C1 segment of cervical spinal cord (tissue), 14 donors: ENCODE measurements around the gene GAL3ST1.
"Not testable (repeated sequence)": the region's sequence is repeated elsewhere in the genome, so short reads cannot be mapped to it uniquely, and the experiment has no call there.

ENCODE experiments used
- DNase-seq, 14 donors: peaks; one replicate each; lab custom pipeline; 2025; lab: John Stamatoyannopoulos, UW

Gene GAL3ST1

GRCh38 chr22:30574095-30574981 is at the start of gene GAL3ST1:
Gene GAL3ST1, minus strand, starts transcription at chr22:30574665. Its CDS starts 17,273 bp downstream, at chr22:30557392.
- peak in 13 of 14 donors; percentile 6 to 86 (median 66) for DNase-seq

DNA sequence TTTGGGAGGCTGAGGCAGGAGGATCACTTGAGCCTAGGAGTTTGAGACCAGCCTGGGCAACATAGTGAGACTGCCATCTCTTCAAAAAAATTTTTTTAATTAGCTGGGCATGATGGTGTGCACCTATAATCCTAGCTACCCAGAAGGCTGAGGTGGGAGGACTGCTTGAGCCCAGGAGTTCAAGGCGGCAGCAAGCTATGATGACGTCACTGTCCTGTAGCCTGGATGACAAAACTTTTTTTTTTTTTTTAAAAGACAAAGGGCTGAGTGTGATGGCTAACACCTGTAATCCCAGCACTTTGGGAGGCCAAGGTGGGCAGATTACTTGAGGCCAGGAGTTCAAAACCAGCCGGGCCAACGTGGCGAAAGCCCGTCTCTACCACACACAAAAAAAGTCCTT is 45.4 kb upstream of the GAL3ST1 start:
- DNase-seq: not testable (repeated sequence)

- no peak for DNase-seq
Measured at GRCh38 chr22:30617819-30618218, 43.4 kb upstream of the GAL3ST1 start.

DNA sequence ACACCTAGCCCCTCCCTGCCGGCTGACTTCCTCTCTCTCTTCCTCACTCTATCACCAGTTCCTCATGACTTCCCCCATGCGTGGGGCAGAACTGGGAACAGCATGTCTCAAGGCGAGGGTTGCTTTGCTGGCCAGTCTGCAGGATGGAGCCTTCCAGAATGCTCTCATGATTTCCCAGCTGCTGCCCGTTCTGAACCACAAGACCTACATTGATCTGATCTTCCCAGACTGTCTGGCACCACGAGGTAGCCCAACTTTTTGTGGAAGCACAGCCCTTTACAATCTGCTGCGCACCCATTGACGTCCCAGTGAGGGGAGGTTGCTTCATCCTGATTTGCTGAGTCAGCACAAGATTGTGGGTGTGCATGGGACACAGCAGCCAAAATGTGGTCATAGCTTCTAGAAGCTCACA is 41.1 kb upstream of the GAL3ST1 start:
- no peak for DNase-seq

GRCh38 chr22:30614879-30615278 is 40.4 kb upstream of the GAL3ST1 start:
- DNase-seq: no peak

GRCh38 chr22:30614268-30614667 is 39.8 kb upstream of the GAL3ST1 start:
- DNase-seq: no peak

DNA sequence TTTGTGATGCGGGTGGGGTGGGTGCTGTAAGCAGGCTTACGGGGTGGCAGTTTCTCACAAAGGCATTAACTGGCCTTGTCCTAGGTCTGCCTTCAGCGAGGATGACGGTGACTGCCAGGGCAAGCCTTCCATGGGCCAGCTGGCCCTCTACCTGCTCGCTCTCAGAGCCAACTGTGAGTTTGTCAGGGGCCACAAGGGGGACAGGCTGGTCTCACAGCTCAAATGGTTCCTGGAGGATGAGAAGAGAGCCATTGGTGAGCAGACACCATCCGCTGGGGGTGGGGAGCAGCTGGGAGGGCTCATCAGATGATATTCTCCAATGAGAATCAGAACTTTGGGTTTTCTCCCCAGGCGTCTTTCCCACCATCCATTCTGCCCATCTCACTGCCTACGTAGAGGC is 38.3 kb upstream of the GAL3ST1 start:
- DNase-seq: no peak

DNA sequence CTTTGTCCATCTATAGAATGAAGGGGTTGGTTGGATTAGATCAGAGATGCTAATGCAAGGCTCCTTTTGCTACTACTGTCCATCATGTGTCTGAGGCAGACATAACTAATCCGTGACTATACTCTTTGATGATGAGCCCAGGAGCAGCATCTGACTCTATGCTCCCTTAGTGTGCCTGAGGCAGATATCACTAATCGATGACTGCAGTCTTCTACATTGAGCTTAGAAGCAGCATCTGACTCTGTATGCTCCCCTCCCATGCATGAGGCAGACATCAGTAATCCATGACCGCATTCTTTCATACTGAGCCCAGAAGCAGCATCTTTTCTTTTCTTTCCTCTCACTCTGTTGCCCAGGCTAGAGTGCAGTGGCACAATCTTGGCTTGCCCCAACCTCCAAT is 36.7 kb upstream of the GAL3ST1 start:
- DNase-seq: no peak

DNA sequence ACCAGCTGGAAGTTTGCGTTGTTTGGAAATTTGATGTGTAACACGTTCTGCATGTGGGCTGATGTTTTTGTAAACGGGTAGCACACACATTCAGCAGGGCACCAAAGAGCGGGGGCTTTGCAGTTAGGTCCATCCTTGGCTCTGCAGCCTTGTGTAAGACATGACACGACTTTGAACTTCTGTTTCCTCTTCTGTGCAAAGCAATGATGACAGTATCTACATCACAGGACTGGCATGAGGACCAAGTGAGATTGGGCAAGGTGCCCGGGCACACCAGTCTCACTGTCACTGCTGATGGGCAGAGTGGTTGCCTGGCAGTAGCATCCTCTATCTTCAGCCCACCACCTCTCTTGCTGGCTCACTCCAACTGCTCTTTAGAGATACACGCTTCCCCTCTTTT is 35.8 kb upstream of the GAL3ST1 start:
- peak in 2 of 14 donors; percentile 1 to 32 for DNase-seq

- peak in 5 of 14 donors; percentile 9 to 40 (median 11) for DNase-seq
Measured at GRCh38 chr22:30609260-30610185, 35.1 kb upstream of the GAL3ST1 start.

- DNase-seq: no peak
Measured at GRCh38 chr22:30607939-30608338, 33.5 kb upstream of the GAL3ST1 start.

DNA sequence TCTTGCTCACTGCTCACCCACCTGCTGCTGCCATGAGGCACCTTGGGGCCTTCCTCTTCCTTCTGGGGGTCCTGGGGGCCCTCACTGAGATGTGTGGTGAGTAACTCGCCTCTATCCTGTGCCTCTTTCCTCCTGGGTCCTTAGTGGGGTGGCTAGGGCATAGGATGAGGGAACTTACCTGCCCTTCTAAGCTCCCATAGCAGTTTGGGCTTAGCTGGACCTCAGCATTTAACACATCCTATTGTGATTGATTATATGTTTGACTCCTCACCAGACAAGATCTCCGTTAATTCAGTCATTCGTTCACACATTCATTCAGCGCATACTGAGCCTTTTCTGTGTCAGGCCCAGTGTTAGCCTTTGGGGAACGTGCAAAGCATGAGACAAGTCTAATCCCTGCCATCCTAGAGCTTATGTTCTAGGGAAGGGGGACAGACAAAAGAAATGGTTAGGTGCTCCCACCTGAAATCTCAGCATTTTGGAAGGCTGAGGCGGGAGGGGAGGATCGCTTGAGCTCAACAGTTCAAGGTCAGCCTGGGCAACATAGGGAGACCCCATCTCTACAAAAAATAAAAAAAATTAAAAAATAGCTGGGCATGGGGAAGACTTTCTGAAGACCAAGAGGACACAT is 33.0 kb upstream of the GAL3ST1 start:
- DNase-seq: no peak

DNA sequence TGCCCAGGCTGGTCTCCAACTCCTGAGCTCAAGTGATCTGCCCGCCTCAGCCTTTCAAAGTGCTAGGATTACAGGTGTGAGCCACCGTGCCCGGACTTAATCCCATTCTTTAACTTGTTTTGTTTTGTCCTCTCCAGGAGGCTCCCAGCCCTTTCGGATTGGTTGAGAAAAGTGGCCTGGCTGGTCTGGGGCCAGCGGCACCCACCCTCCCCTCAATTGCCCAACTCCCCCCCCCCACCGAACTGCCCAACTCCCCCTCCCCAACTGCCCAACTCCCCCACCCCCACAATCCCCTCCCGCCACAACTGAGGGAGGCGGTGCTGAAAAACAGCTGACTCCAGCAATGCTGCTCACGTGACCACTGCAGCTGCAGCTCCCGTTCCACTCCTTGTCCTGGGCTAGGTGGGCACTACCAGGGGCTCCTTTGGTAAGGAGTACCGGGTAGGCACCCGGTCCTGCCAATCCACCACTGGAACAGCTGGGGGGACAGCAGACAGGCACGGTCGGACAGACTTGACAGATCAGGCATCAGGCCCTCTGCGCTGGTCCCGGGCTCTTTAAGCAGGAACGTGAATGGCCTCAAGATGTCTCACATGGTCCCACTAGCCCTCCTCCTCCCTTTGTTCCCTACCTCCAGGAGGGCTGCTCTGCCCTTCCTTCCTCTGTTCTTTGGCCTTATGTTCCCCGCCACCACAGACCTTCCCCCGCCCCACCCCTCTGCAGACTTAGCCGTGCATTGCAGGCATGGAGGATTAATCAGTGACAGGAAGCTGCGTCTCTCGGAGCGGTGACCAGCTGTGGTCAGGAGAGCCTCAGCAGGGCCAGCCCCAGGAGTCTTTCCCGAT is 32.2 kb upstream of the GAL3ST1 start, which contains the start of gene TCN2:
Gene TCN2 (plus strand): TSS at position 720 of the 845 bp plus-strand sequence. CDS start 158 bp downstream, outside the sequence.
- DNase-seq: peak in 13 of 14 donors; percentile 12 to 78 (median 68)

- peak in 5 of 14 donors; percentile 1 to 31 (median 15) for DNase-seq
Measured at GRCh38 chr22:30605449-30606110, 31.1 kb upstream of the GAL3ST1 start.

- DNase-seq: no peak
Measured at GRCh38 chr22:30604723-30605122, 30.3 kb upstream of the GAL3ST1 start.

DNA sequence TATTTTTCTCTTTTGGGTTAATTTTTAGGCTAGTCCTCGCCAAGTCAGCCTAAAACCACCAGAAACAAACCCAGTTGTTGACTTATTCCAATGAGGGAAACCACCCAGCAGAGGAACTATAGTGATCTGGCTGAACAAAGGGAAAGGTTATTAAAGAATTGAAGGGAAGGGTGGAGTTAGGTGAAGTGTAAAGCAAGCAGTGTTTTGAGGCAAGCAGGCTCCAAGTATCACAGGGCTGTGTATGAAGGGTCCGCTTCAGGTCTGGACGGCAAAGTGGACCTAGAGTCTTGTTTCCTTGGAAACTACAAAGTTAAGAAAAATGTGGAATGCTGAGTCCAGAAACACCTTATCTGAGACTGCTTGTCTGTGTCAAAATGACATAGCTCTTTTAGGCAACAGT is 29.3 kb upstream of the GAL3ST1 start:
- no peak for DNase-seq

GRCh38 chr22:30602049-30602448 is 27.6 kb upstream of the GAL3ST1 start:
- DNase-seq: no peak

DNA sequence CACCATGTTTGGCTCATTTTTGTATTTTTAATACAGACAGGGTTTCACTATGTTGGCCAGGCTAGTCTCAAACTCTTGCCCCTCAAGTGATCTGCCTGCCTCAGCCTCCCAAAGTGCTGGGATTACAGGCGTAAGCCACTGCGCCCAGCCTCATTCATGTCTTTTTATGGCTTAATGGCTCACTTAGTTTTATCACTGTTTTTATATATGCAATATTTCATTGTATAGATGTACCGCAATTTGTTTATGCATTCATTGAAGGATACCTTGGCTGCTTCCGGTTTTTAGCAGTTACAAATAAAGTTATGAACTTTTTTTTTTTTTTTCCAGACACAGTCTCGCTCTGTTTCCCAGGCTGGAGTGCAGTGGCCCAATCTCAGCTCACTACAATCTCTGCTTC is 27.0 kb upstream of the GAL3ST1 start:
- DNase-seq: no peak

GRCh38 chr22:30600921-30601320 is 26.5 kb upstream of the GAL3ST1 start:
- DNase-seq: no peak

- no peak for DNase-seq
Measured at GRCh38 chr22:30598986-30599385, 24.5 kb upstream of the GAL3ST1 start.
